ENCODE data around the gene RPS6KA6.

RPS6KA6 gene

GRCh38 chrX:84168574-84168973 is 19.4 kb downstream of the RPS6KA6 start:
- Histone ChIP-seq H3K4me1 (ENCODE audit: control insufficient read depth in 1 of 2, insufficient read depth in 2 of 2, low read length in 2 of 2) (no peaks in the 10 kb centered on the region), H3K4me3 (ENCODE audit: low read depth in 1 of 2, low read length in 2 of 2) (no peak overlapping the region), H3K27ac (ENCODE audit: low read depth, low read length) (no peak overlapping the region), H3K9me3 (ENCODE audit: control insufficient read depth in 1 of 2, low read length in 2 of 2) (no peaks in the 10 kb centered on the region), H3K9ac (ENCODE audit: low read depth in 1 of 2, low read length in 2 of 2) (no peak overlapping the region), H3K36me3 (ENCODE audit: control insufficient read depth in 1 of 2, insufficient read depth in 2 of 2, low read length in 2 of 2) (no peaks in the 10 kb centered on the region), H3K27me3 (ENCODE audit: control insufficient read depth in 1 of 2, insufficient read depth in 2 of 2, low read length in 2 of 2) (no peaks in the 10 kb centered on the region)

GRCh38 chrX:84168095-84168494 is 19.9 kb downstream of the RPS6KA6 start:
- Histone ChIP-seq H3K4me1 (ENCODE audit: control insufficient read depth in 1 of 2, insufficient read depth in 2 of 2, low read length in 2 of 2) (no peaks in the 10 kb centered on the region), H3K36me3 (ENCODE audit: control insufficient read depth in 1 of 2, insufficient read depth in 2 of 2, low read length in 2 of 2) (no peaks in the 10 kb centered on the region), H3K9ac (ENCODE audit: low read depth in 1 of 2, low read length in 2 of 2) (no peak overlapping the region), H3K27me3 (ENCODE audit: control insufficient read depth in 1 of 2, insufficient read depth in 2 of 2, low read length in 2 of 2) (no peaks in the 10 kb centered on the region), H3K27ac (ENCODE audit: low read depth, low read length) (no peak overlapping the region), H3K4me3 (ENCODE audit: low read depth in 1 of 2, low read length in 2 of 2) (no peak overlapping the region), H3K9me3 (ENCODE audit: control insufficient read depth in 1 of 2, low read length in 2 of 2) (no peaks in the 10 kb centered on the region)

GRCh38 chrX:84165711-84166110 is 22.3 kb downstream of the RPS6KA6 start:
- Histone ChIP-seq H3K9ac (ENCODE audit: low read depth in 1 of 2, low read length in 2 of 2) (no peak overlapping the region), H3K4me1 (ENCODE audit: control insufficient read depth in 1 of 2, insufficient read depth in 2 of 2, low read length in 2 of 2) (no peaks in the 10 kb centered on the region), H3K27ac (ENCODE audit: low read depth, low read length) (no peak overlapping the region), H3K4me3 (ENCODE audit: low read depth in 1 of 2, low read length in 2 of 2) (no peak overlapping the region), H3K27me3 (ENCODE audit: control insufficient read depth in 1 of 2, insufficient read depth in 2 of 2, low read length in 2 of 2) (no peaks in the 10 kb centered on the region), H3K36me3 (ENCODE audit: control insufficient read depth in 1 of 2, insufficient read depth in 2 of 2, low read length in 2 of 2) (no peaks in the 10 kb centered on the region), H3K9me3 (ENCODE audit: control insufficient read depth in 1 of 2, low read length in 2 of 2) (no peaks in the 10 kb centered on the region)

GRCh38 chrX:84162401-84162800 is 25.6 kb downstream of the RPS6KA6 start:
- Histone ChIP-seq H3K27ac (ENCODE audit: low read depth, low read length) (no peak overlapping the region), H3K4me1 (ENCODE audit: control insufficient read depth in 1 of 2, insufficient read depth in 2 of 2, low read length in 2 of 2) (no peaks in the 10 kb centered on the region), H3K9me3 (ENCODE audit: control insufficient read depth in 1 of 2, low read length in 2 of 2) (no peaks in the 10 kb centered on the region), H3K4me3 (ENCODE audit: low read depth in 1 of 2, low read length in 2 of 2) (no peak overlapping the region), H3K36me3 (ENCODE audit: control insufficient read depth in 1 of 2, insufficient read depth in 2 of 2, low read length in 2 of 2) (no peaks in the 10 kb centered on the region), H3K9ac (ENCODE audit: low read depth in 1 of 2, low read length in 2 of 2) (no peak overlapping the region), H3K27me3 (ENCODE audit: control insufficient read depth in 1 of 2, insufficient read depth in 2 of 2, low read length in 2 of 2) (no peaks in the 10 kb centered on the region)

- Histone ChIP-seq H3K9ac (ENCODE audit: low read depth in 1 of 2, low read length in 2 of 2) (no peak overlapping the region), H3K36me3 (ENCODE audit: control insufficient read depth in 1 of 2, insufficient read depth in 2 of 2, low read length in 2 of 2) (no peaks in the 10 kb centered on the region), H3K4me1 (ENCODE audit: control insufficient read depth in 1 of 2, insufficient read depth in 2 of 2, low read length in 2 of 2) (no peaks in the 10 kb centered on the region), H3K9me3 (ENCODE audit: control insufficient read depth in 1 of 2, low read length in 2 of 2) (no peaks in the 10 kb centered on the region), H3K27ac (ENCODE audit: low read depth, low read length) (no peak overlapping the region), H3K27me3 (ENCODE audit: control insufficient read depth in 1 of 2, insufficient read depth in 2 of 2, low read length in 2 of 2) (no peaks in the 10 kb centered on the region), H3K4me3 (ENCODE audit: low read depth in 1 of 2, low read length in 2 of 2) (no peak overlapping the region)
Observed at GRCh38 chrX:84161641-84162040, 26.4 kb downstream of the RPS6KA6 start.

- no peaks in the 10 kb centered on the region for H3K9me3 ChIP-seq (ENCODE audit: control insufficient read depth in 1 of 2, low read length in 2 of 2)
Observed at GRCh38 chrX:84160736-84161135, 27.3 kb downstream of the RPS6KA6 start.

GRCh38 chrX:84156821-84157220 is 31.2 kb downstream of the RPS6KA6 start:
- Histone ChIP-seq H3K36me3 (ENCODE audit: control insufficient read depth in 1 of 2, insufficient read depth in 2 of 2, low read length in 2 of 2) (no peaks in the 10 kb centered on the region), H3K4me3 (ENCODE audit: low read depth in 1 of 2, low read length in 2 of 2) (no peak overlapping the region), H3K9ac (ENCODE audit: low read depth in 1 of 2, low read length in 2 of 2) (no peak overlapping the region), H3K27ac (ENCODE audit: low read depth, low read length) (no peak overlapping the region), H3K4me1 (ENCODE audit: control insufficient read depth in 1 of 2, insufficient read depth in 2 of 2, low read length in 2 of 2) (no peaks in the 10 kb centered on the region), H3K9me3 (ENCODE audit: control insufficient read depth in 1 of 2, low read length in 2 of 2) (no peaks in the 10 kb centered on the region), H3K27me3 (ENCODE audit: control insufficient read depth in 1 of 2, insufficient read depth in 2 of 2, low read length in 2 of 2) (no peaks in the 10 kb centered on the region)

More at GRCh38 chrX:84160736-84161135, 27.3 kb downstream of the RPS6KA6 start:
- no peak overlapping the region for H3K4me3 ChIP-seq (ENCODE audit: low read depth in 1 of 2, low read length in 2 of 2)
- H3K36me3 ChIP-seq (ENCODE audit: control insufficient read depth in 1 of 2, insufficient read depth in 2 of 2, low read length in 2 of 2): no peaks in the 10 kb centered on the region
- H3K9ac ChIP-seq (ENCODE audit: low read depth in 1 of 2, low read length in 2 of 2): no peak overlapping the region
- H3K4me1 ChIP-seq (ENCODE audit: control insufficient read depth in 1 of 2, insufficient read depth in 2 of 2, low read length in 2 of 2): no peaks in the 10 kb centered on the region
- no peaks in the 10 kb centered on the region for H3K27me3 ChIP-seq (ENCODE audit: control insufficient read depth in 1 of 2, insufficient read depth in 2 of 2, low read length in 2 of 2)
- no peak overlapping the region for H3K27ac ChIP-seq (ENCODE audit: low read depth, low read length)

GRCh38 chrX:84155938-84156337 is 32.1 kb downstream of the RPS6KA6 start:
- H3K9ac ChIP-seq (ENCODE audit: low read depth in 1 of 2, low read length in 2 of 2): no peak overlapping the region
- no peak overlapping the region for H3K4me3 ChIP-seq (ENCODE audit: low read depth in 1 of 2, low read length in 2 of 2)

GRCh38 chrX:84153538-84153937 is 34.5 kb downstream of the RPS6KA6 start:
- Histone ChIP-seq H3K27ac (ENCODE audit: low read depth, low read length) (no peak overlapping the region), H3K36me3 (ENCODE audit: control insufficient read depth in 1 of 2, insufficient read depth in 2 of 2, low read length in 2 of 2) (no peaks in the 10 kb centered on the region), H3K4me3 (ENCODE audit: low read depth in 1 of 2, low read length in 2 of 2) (no peak overlapping the region), H3K9ac (ENCODE audit: low read depth in 1 of 2, low read length in 2 of 2) (no peak overlapping the region), H3K4me1 (ENCODE audit: control insufficient read depth in 1 of 2, insufficient read depth in 2 of 2, low read length in 2 of 2) (no peaks in the 10 kb centered on the region), H3K27me3 (ENCODE audit: control insufficient read depth in 1 of 2, insufficient read depth in 2 of 2, low read length in 2 of 2) (no peaks in the 10 kb centered on the region), H3K9me3 (ENCODE audit: control insufficient read depth in 1 of 2, low read length in 2 of 2) (no peaks in the 10 kb centered on the region)

More at GRCh38 chrX:84155938-84156337, 32.1 kb downstream of the RPS6KA6 start:
- no peaks in the 10 kb centered on the region for H3K36me3 ChIP-seq (ENCODE audit: control insufficient read depth in 1 of 2, insufficient read depth in 2 of 2, low read length in 2 of 2)
- H3K4me1 ChIP-seq (ENCODE audit: control insufficient read depth in 1 of 2, insufficient read depth in 2 of 2, low read length in 2 of 2): no peaks in the 10 kb centered on the region
- H3K27ac ChIP-seq (ENCODE audit: low read depth, low read length): no peak overlapping the region
- H3K9me3 ChIP-seq (ENCODE audit: control insufficient read depth in 1 of 2, low read length in 2 of 2): no peaks in the 10 kb centered on the region
- H3K27me3 ChIP-seq (ENCODE audit: control insufficient read depth in 1 of 2, insufficient read depth in 2 of 2, low read length in 2 of 2): no peaks in the 10 kb centered on the region

- Histone ChIP-seq H3K4me3 (ENCODE audit: low read depth in 1 of 2, low read length in 2 of 2) (no peak overlapping the region), H3K36me3 (ENCODE audit: control insufficient read depth in 1 of 2, insufficient read depth in 2 of 2, low read length in 2 of 2) (no peaks in the 10 kb centered on the region), H3K27me3 (ENCODE audit: control insufficient read depth in 1 of 2, insufficient read depth in 2 of 2, low read length in 2 of 2) (no peaks in the 10 kb centered on the region), H3K27ac (ENCODE audit: low read depth, low read length) (no peak overlapping the region), H3K9me3 (ENCODE audit: control insufficient read depth in 1 of 2, low read length in 2 of 2) (no peaks in the 10 kb centered on the region), H3K4me1 (ENCODE audit: control insufficient read depth in 1 of 2, insufficient read depth in 2 of 2, low read length in 2 of 2) (no peaks in the 10 kb centered on the region), H3K9ac (ENCODE audit: low read depth in 1 of 2, low read length in 2 of 2) (no peak overlapping the region)
Observed at GRCh38 chrX:84144991-84145390, 43.0 kb downstream of the RPS6KA6 start.

GRCh38 chrX:84144281-84144680 is 43.7 kb downstream of the RPS6KA6 start:
- H3K4me1 ChIP-seq (ENCODE audit: control insufficient read depth in 1 of 2, insufficient read depth in 2 of 2, low read length in 2 of 2): no peaks in the 10 kb centered on the region
- no peak overlapping the region for H3K4me3 ChIP-seq (ENCODE audit: low read depth in 1 of 2, low read length in 2 of 2)
- H3K9ac ChIP-seq (ENCODE audit: low read depth in 1 of 2, low read length in 2 of 2): no peak overlapping the region
- no peaks in the 10 kb centered on the region for H3K9me3 ChIP-seq (ENCODE audit: control insufficient read depth in 1 of 2, low read length in 2 of 2)
- H3K36me3 ChIP-seq (ENCODE audit: control insufficient read depth in 1 of 2, insufficient read depth in 2 of 2, low read length in 2 of 2): no peaks in the 10 kb centered on the region
- no peak overlapping the region for H3K27ac ChIP-seq (ENCODE audit: low read depth, low read length)
- no peaks in the 10 kb centered on the region for H3K27me3 ChIP-seq (ENCODE audit: control insufficient read depth in 1 of 2, insufficient read depth in 2 of 2, low read length in 2 of 2)

Measured in duodenal mucosa (tissue), 2 donors.